Measurements from ENCODE around the gene PSAP. TPM values are rescaled to one million over a fixed set of nuclear protein-coding genes. Genes with fewer than 3 reads are reported as not detected.

PSAP gene
- total RNA-seq, 1 experiment from 2014 or later: 336 TPM

DNA sequence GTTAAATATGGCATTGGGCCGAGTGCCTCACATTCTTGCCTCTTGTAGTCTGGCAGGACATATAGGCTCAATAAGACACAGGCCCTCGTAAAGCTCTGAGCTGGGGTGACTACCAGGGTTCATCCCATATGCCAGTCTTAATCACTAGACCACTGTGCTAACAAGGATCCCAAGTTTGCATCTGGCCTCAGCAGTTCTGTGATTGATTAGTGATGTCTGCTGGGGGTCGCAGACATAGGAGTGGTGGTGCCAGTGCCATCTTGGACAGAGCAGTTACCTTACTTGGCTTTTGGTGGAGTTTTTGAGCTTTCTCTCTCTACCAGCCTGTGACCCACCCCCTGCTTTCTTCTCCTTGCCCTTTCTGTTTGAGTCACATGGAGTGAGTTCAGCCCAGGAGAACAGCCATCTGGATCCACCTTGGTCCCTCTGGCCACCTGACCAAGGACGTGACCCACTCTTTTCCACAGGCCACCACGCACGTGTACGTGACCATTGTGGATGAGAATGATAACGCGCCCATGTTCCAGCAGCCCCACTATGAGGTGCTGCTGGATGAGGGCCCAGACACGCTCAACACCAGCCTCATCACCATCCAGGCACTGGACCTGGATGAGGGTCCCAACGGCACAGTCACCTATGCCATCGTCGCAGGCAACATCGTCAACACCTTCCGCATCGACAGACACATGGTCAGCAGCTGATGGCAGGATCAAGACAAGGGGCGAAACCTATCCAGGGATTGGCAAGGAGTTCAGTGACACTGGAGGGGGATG, 73.7 kb downstream of the PSAP start:
- H3K27me3 Mint-ChIP-seq (ENCODE audit: low read depth): peaks cover 30% of the 10 kb centered on the region
- H3K4me1 Mint-ChIP-seq: peaks cover 3 to 10% of the 10 kb centered on the region in 2 experiments; a peak in 2 of 4 replicates
- no peak overlapping the region for H3K4me3 Mint-ChIP-seq
- Histone ChIP-seq H3K4me1 (ENCODE audit: insufficient read depth, low read length) (no peaks in the 10 kb centered on the region), H2AK5ac (ENCODE audit: insufficient read length, low read length) (no peak overlapping the region), H3K79me1 (ENCODE audit: insufficient read depth, low read depth, low read length, poor library complexity, severe bottlenecking) (no peaks in the 10 kb centered on the region), H2BK120ac (ENCODE audit: low read depth, low read length, poor library complexity, severe bottlenecking) (no peak overlapping the region), H2BK12ac (ENCODE audit: insufficient read length, low read depth, low read length) (no peak overlapping the region), H3K23me2 (ENCODE audit: insufficient read length, low read depth, low read length, poor library complexity, severe bottlenecking) (no peaks in the 10 kb centered on the region), H3K4ac (ENCODE audit: low read depth, low read length) (no peak overlapping the region), H3K4me2 (ENCODE audit: insufficient read depth, insufficient read length, low read length) (no peak overlapping the region), H4K20me1 (ENCODE audit: control insufficient read depth, insufficient read depth, insufficient read length) (no peaks in the 10 kb centered on the region), H3K18ac (ENCODE audit: insufficient read length, low read depth, low read length) (no peak overlapping the region), H2AFZ (ENCODE audit: low read length) (no peak overlapping the region), H3K27me3 (ENCODE audit: insufficient read depth, low read length) (peaks cover 5% of the 10 kb centered on the region; the same call in 1 of the 2 replicates), H2BK15ac (ENCODE audit: low read depth, low read length) (no peak overlapping the region), H3K27ac (ENCODE audit: insufficient read length, low read depth, low read length) (no peak overlapping the region), H2BK5ac (ENCODE audit: insufficient read length, low read length) (no peak overlapping the region), H4K5ac (ENCODE audit: insufficient read length, low read depth, low read length) (no peak overlapping the region), H3K9ac (ENCODE audit: extremely low read depth, insufficient read length, low read length) (no peak overlapping the region), H3K9me3 (ENCODE audit: control insufficient read depth, low read depth, low read length) (no peaks in the 10 kb centered on the region), H3T11ph (ENCODE audit: low read length) (no peak overlapping the region), H3K14ac (ENCODE audit: insufficient read depth, low read length) (no peak overlapping the region), H3K56ac (ENCODE audit: insufficient read length, low read depth, low read length) (no peak overlapping the region), H3K23ac (ENCODE audit: insufficient read length, low read depth, low read length) (no peak overlapping the region), H3K79me2 (ENCODE audit: insufficient read depth, low read length) (no peaks in the 10 kb centered on the region), H4K91ac (ENCODE audit: insufficient read length, low read depth, low read length) (no peak overlapping the region), H4K8ac (replicated peaks; ENCODE audit: insufficient read length, low read depth, low read length) (no peak overlapping the region), H2BK20ac (ENCODE audit: low read depth, low read length, poor library complexity, severe bottlenecking) (no peak overlapping the region)
- TF ChIP-seq, protein P1, sequence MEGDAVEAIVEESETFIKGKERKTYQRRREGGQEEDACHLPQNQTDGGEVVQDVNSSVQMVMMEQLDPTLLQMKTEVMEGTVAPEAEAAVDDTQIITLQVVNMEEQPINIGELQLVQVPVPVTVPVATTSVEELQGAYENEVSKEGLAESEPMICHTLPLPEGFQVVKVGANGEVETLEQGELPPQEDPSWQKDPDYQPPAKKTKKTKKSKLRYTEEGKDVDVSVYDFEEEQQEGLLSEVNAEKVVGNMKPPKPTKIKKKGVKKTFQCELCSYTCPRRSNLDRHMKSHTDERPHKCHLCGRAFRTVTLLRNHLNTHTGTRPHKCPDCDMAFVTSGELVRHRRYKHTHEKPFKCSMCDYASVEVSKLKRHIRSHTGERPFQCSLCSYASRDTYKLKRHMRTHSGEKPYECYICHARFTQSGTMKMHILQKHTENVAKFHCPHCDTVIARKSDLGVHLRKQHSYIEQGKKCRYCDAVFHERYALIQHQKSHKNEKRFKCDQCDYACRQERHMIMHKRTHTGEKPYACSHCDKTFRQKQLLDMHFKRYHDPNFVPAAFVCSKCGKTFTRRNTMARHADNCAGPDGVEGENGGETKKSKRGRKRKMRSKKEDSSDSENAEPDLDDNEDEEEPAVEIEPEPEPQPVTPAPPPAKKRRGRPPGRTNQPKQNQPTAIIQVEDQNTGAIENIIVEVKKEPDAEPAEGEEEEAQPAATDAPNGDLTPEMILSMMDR (conservative IDR thresholded peaks at IDR 0.05): no peak
- no CpG with 5 or more reads among the region's 17 CpGs for WGBS (ENCODE audit: extremely low coverage, insufficient read length, low lambda C conversion rate)
- DNase-seq: no peak
- no peak overlapping the region for H3K27ac Mint-ChIP-seq
- H3K9me3 Mint-ChIP-seq: peaks cover 0 to 3% of the 10 kb centered on the region in 2 experiments; a peak in 1 of 5 replicates
- no peaks in the 10 kb centered on the region; a peak in 1 of 7 replicates for H3K36me3 Mint-ChIP-seq (ENCODE audit: insufficient read depth in 1 of 3, low read depth in 3 of 3)

All from H9 (cell line).